Testis (tissue), 2 donors: ENCODE data around the gene DLG2.

Source experiments
- CTCF ChIP-seq, 3 experiments: fragments of 450-650 bp in 2 of 3; fragments of 200-600 bp in 1 of 3; sonication (generic) in 1 of 3; IDR thresholded peaks; one replicate each; pipeline ENCODE4 v1.5.1; 2016 to 2019; ENCODE audit warnings: antibody characterized with exemption in 3 of 3, mild to moderate bottlenecking in 2 of 3, moderate library complexity in 1 of 3
- POLR2A ChIP-seq: fragments of 450-650 bp; IDR thresholded peaks from one replicate; pipeline ENCODE4 v1.6.1; 2017; ENCODE audit warnings: antibody characterized with exemption, mild to moderate bottlenecking, moderate library complexity

DNA sequence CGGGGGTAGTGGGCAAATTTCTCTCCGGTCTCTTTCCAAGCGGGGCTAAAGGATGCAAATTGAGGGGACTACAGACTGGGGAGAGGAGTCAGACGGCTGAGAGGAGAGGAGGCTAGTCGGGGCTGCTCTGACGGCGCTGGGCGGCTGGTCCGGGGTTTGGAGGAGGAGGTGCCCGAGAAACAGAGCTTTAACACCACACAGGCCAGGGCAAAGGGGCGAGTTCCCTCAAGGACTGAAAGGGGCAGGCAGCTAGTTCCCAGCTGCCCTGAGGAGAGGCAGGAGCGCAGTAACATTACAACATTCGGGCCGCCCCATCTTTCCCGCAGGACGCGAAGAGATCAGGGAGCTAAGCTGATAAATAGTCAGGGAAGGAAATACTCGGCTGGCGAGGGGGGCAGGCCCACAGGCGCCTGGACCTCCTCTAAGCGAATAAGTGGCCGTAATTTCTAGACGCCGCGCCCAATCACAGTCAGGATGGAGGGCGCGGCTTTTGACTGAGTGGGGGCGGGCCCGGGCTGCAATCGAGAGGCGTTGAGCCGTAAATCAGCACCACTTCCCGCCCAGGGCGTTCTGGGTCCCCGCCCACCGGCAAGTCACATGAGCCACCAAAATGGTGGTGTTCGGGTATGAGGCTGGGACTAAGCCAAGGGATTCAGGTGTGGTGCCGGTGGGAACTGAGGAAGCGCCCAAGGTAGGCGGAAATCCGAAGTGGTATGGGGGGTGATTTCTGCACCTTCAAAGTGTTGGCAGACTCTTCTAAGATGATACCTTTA is 1.0 kb upstream of the DLG2 start, which contains the start of gene TMEM126B:
- TF ChIP-seq CTCF (IDR thresholded peaks at IDR 0.05) (no peak), POLR2A (no peak)
